Cardiac muscle cell (in vitro differentiated cells and primary cell): ENCODE measurements around the gene NLRC5. TPM values are rescaled to one million over a fixed set of nuclear protein-coding genes. Genes with fewer than 3 reads are reported as not detected.

Experiments used
- DNase-seq, 2 donors: peaks; one replicate each; pipeline versions ENCODE4 v3.0.0 to v3.0.0-alpha.2; 2010 to 2017; ENCODE audit warnings: low read depth in 1 of 2, low spot score in 1 of 2
- H3K27ac ChIP-seq: fragments of 200-600 bp; sonication (generic); 2 replicates; pipeline ENCODE4 v1.5.1; 2016
- H3K27me3 ChIP-seq: fragments of 200-600 bp; sonication (generic); 2 replicates; pipeline ENCODE4 v1.6.0; 2016; ENCODE audit warnings: control low read depth
- H3K36me3 ChIP-seq: fragments of 200-600 bp; sonication (generic); 2 replicates; pipeline ENCODE4 v1.5.1; 2016; ENCODE audit warnings: control low read depth
- H3K4me1 ChIP-seq: fragments of 200-600 bp; sonication (generic); 2 replicates; pipeline ENCODE4 v1.8.1; 2017; ENCODE audit warnings: low read depth, mild to moderate bottlenecking, mixed run types
- H3K4me3 ChIP-seq: fragments of 200-600 bp; sonication (generic); 2 replicates; pipeline ENCODE4 v1.5.1; 2016; ENCODE audit warnings: mild to moderate bottlenecking
- H3K9me3 ChIP-seq: fragments of 200-600 bp; sonication (generic); 2 replicates; pipeline ENCODE4 v1.5.1; 2017; ENCODE audit warnings: low read depth, mild to moderate bottlenecking, control low read depth
- polyA plus RNA-seq: library from polyadenylated mRNA; unstranded; fragments of >200 nt; fragmentation: Nextera tagmentation; extraction: Ambion mirVana; gene quantifications from 2 replicates; pipeline ENCODE4 v1.2.1, GENCODE V29; 2016
- total RNA-seq: library from RNA; depleted of rRNA; stranded (reverse); fragments of >200 nt; gene quantifications from 2 replicates; pipeline ENCODE4 v1.2.3, GENCODE V29; 2016
- TF ChIP-seq, protein P1 (sequence below): IDR thresholded peaks from 2 replicates; pipeline ENCODE4 v1.5.1; 2012; ENCODE audit warnings: low read depth, mild to moderate bottlenecking, low read length

NLRC5 gene
- total and polyA plus RNA-seq, 2 experiments from 2014 or later, result not detected

DNA sequence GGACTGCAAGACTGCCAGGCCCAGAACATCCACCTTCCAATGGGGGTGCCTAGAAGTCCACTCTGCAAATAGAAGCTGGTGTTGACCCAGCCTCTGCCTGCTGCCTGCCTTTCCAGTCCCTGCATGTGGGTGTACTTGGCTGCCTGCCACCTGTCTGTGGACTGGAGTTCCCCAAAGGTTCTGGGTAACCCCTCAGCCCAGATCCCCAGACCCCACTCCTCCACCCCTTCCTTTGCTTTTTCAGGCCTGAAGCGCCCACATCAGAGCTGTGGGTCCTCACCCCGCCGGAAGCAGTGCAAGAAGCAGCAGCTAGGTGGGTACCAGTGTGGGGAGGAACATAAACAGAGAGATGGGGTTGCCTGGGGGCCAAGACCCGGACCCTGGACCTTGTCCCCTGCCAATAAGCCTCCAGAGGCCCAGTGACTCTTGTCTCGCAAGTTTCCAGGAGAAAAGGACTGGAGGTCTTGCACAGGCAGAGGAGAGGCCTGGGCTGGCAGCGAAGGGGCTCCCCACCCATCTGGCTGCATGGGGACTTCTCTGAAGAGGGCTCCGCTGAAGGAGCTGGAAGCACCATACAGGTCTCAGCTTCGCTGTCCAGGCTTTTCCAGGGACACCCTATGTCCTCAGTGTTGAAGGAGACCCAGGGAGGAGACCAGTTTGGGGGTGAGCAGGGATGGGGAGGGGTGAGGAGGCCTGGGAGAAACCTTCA is 34.3 kb downstream of the NLRC5 start:
- Histone ChIP-seq H3K4me3 (no peak overlapping the region), H3K27me3 (no peaks in the 10 kb centered on the region), H3K36me3 (no peaks in the 10 kb centered on the region), H3K9me3 (no peaks in the 10 kb centered on the region), H3K27ac (no peak overlapping the region), H3K4me1 (no peaks in the 10 kb centered on the region)
- TF ChIP-seq, protein P1, sequence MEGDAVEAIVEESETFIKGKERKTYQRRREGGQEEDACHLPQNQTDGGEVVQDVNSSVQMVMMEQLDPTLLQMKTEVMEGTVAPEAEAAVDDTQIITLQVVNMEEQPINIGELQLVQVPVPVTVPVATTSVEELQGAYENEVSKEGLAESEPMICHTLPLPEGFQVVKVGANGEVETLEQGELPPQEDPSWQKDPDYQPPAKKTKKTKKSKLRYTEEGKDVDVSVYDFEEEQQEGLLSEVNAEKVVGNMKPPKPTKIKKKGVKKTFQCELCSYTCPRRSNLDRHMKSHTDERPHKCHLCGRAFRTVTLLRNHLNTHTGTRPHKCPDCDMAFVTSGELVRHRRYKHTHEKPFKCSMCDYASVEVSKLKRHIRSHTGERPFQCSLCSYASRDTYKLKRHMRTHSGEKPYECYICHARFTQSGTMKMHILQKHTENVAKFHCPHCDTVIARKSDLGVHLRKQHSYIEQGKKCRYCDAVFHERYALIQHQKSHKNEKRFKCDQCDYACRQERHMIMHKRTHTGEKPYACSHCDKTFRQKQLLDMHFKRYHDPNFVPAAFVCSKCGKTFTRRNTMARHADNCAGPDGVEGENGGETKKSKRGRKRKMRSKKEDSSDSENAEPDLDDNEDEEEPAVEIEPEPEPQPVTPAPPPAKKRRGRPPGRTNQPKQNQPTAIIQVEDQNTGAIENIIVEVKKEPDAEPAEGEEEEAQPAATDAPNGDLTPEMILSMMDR, result no peak
- DNase-seq, result no peak

DNA sequence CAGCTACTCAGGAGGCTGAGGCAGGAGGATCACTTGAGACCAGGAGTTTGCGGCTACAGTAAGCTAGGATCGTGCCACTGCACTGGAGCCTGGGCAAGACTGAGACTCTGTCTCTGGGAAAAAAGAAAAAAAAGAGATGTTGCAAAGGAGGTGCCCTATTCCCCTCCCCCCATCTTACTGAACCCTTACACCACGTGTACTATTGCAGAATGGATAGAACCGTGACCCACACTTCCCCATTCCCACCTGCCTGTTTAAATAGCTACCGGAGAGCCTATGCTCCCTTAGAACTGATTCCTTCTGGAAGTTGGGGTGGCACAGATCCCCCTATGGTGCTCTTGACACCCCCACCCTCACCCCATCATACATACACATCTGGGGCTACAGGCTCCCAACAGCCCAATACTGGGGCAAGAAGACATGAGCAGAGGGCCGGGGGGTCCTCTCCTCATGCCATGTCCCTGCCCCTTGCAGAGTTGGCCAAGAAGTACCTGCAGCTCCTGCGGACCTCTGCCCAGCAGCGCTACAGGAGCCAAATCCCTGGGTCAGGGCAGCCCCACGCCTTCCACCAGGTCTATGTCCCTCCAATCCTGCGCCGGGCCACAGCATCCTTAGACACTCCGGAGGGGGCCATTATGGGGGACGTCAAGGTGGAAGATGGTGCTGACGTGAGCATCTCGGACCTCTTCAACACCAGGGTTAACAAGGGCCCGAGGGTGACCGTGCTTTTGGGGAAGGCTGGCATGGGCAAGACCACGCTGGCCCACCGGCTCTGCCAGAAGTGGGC is 35.7 kb downstream of the NLRC5 start:
- TF ChIP-seq, protein P1, result no peak
- H3K27ac ChIP-seq, result no peak overlapping the region
- H3K27me3 ChIP-seq, result no peaks in the 10 kb centered on the region
- no peaks in the 10 kb centered on the region for H3K4me1 ChIP-seq
- no peak overlapping the region for H3K4me3 ChIP-seq
- no peaks in the 10 kb centered on the region for H3K9me3 ChIP-seq
- no peak for DNase-seq
- H3K36me3 ChIP-seq, result no peaks in the 10 kb centered on the region

DNA sequence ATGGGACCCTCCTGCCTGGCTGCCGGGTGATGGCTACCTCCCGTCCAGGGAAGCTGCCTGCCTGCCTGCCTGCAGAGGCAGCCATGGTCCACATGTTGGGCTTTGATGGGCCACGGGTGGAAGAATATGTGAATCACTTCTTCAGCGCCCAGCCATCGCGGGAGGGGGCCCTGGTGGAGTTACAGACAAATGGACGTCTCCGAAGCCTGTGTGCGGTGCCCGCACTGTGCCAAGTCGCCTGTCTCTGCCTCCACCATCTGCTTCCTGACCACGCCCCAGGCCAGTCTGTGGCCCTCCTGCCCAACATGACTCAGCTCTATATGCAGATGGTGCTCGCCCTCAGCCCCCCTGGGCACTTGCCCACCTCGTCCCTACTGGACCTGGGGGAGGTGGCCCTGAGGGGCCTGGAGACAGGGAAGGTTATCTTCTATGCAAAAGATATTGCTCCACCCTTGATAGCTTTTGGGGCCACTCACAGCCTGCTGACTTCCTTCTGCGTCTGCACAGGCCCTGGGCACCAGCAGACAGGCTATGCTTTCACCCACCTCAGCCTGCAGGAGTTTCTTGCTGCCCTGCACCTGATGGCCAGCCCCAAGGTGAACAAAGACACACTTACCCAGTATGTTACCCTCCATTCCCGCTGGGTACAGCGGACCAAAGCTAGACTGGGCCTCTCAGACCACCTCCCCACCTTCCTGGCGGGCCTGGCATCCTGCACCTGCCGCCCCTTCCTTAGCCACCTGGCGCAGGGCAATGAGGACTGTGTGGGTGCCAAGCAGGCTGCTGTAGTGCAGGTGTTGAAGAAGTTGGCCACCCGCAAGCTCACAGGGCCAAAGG is 36.8 kb downstream of the NLRC5 start:
- H3K4me1 ChIP-seq, result no peaks in the 10 kb centered on the region
- H3K9me3 ChIP-seq, result no peaks in the 10 kb centered on the region
- no peak overlapping the region for H3K4me3 ChIP-seq
- H3K36me3 ChIP-seq, result no peaks in the 10 kb centered on the region
- TF ChIP-seq, protein P1, result no peak
- H3K27me3 ChIP-seq, result no peaks in the 10 kb centered on the region
- DNase-seq, result no peak
- no peak overlapping the region for H3K27ac ChIP-seq

DNA sequence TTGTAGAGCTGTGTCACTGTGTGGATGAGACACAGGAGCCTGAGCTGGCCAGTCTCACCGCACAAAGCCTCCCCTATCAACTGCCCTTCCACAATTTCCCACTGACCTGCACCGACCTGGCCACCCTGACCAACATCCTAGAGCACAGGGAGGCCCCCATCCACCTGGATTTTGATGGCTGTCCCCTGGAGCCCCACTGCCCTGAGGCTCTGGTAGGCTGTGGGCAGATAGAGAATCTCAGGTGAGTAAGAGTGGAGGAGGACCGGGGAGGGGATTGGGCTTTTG is 37.4 kb downstream of the NLRC5 start:
- Histone ChIP-seq H3K27me3 (no peaks in the 10 kb centered on the region), H3K27ac (no peak overlapping the region), H3K36me3 (no peaks in the 10 kb centered on the region), H3K9me3 (no peaks in the 10 kb centered on the region), H3K4me1 (no peaks in the 10 kb centered on the region), H3K4me3 (no peak overlapping the region)
- TF ChIP-seq, protein P1, result no peak
- DNase-seq, result no peak

DNA sequence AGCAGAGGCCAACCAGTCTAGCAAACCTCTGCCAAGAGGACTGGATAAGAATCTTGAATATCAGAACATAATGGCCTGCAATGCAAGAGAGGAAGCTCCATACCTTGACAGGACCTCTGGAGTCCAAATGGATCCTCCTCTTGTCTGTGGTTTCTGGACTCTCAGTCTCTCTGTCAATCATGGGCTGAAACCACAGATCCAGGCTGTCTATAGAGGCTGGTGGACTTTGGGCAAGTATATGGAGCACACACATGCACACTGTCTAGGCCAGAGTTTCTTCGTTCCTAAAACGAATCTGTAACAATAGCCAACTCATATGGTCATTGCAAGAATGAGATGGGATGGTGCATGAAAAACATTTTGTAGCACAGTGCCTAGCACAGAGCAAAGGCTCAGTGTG is 37.7 kb downstream of the NLRC5 start:
- TF ChIP-seq, protein P1, result no peak
- Histone ChIP-seq H3K27me3 (no peaks in the 10 kb centered on the region), H3K4me1 (no peaks in the 10 kb centered on the region), H3K9me3 (no peaks in the 10 kb centered on the region), H3K27ac (no peak overlapping the region), H3K36me3 (no peaks in the 10 kb centered on the region), H3K4me3 (no peak overlapping the region)
- DNase-seq, result no peak
